Fibroblast of the aortic adventitia (primary cell): Measurements from ENCODE around the gene UGT8. TPM values are rescaled to one million over a fixed set of nuclear protein-coding genes. Genes with fewer than 3 reads are reported as not detected.

Source experiments
- DNase-seq: peaks from one replicate; pipeline ENCODE4 v3.0.0-alpha.2; 2010; ENCODE audit warnings: low read depth
- H3K4me3 ChIP-seq: 2 replicates; pipeline ENCODE4 v1.5.1; 2011; ENCODE audit warnings: low read depth, mild to moderate bottlenecking, control low read depth, low read length, moderate library complexity
- small RNA-seq: library from RNA; depleted of rRNA; stranded (forward); fragments of <200 nt; gene quantifications from one replicate; pipeline ENCODE3, GENCODE V24; 2012
- total RNA-seq: library from RNA; depleted of rRNA; stranded (reverse); fragments of >200 nt; gene quantifications from 2 replicates; pipeline ENCODE4 v1.2.3, GENCODE V29; 2012; ENCODE audit warnings: low replicate concordance
- TF ChIP-seq, protein P1 (sequence below): IDR thresholded peaks from 2 replicates; pipeline ENCODE4 v1.5.1; 2011; ENCODE audit warnings: mild to moderate bottlenecking, low read length, control low read depth, inconsistent platforms; ENCODE audit not compliant: insufficient read depth

The UGT8 gene
- total RNA-seq, 1 donor: 0.27 TPM

DNA sequence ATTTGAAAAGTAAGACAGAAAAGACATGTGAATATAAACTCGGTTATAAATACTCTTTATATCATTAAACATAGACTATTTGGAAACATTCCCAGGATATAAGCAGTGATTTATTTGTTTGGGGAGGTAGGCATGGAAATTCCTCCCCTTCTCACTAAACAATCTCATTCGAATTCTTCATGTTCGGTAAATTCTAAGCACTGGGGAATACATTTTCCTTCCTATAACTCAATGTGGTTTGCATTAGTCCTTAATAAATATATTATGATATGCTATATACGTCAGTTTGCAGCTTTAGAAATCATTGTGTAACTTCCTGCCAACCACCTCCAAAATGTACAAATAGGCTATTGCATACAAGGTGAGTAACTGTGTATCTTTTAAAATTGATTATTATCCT, 99.6 kb downstream of the UGT8 start:
- TF ChIP-seq, protein P1, sequence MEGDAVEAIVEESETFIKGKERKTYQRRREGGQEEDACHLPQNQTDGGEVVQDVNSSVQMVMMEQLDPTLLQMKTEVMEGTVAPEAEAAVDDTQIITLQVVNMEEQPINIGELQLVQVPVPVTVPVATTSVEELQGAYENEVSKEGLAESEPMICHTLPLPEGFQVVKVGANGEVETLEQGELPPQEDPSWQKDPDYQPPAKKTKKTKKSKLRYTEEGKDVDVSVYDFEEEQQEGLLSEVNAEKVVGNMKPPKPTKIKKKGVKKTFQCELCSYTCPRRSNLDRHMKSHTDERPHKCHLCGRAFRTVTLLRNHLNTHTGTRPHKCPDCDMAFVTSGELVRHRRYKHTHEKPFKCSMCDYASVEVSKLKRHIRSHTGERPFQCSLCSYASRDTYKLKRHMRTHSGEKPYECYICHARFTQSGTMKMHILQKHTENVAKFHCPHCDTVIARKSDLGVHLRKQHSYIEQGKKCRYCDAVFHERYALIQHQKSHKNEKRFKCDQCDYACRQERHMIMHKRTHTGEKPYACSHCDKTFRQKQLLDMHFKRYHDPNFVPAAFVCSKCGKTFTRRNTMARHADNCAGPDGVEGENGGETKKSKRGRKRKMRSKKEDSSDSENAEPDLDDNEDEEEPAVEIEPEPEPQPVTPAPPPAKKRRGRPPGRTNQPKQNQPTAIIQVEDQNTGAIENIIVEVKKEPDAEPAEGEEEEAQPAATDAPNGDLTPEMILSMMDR: no peak
- DNase-seq: no peak
- no peak overlapping the region for H3K4me3 ChIP-seq

DNA sequence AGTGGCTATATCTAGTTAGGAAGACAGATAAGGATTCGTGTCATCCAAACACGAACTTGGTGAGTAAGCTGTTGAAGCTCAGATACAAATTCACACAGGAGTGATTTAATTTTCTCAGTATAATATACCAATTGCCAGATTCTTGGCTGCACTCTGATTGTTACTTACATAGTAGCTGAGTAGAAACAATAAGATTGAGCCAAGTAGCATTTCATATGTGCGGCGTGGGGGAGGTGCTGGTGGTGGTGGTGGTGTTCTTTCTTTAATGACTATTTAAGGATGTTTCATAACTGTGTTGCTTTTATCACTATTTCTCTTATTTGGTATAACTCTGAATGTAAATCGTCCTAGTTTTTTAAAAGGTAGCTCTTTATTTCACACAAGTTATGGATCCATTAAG, 102.9 kb downstream of the UGT8 start:
- no peak for DNase-seq
- no peak overlapping the region for H3K4me3 ChIP-seq
- TF ChIP-seq, protein P1: no peak

DNA sequence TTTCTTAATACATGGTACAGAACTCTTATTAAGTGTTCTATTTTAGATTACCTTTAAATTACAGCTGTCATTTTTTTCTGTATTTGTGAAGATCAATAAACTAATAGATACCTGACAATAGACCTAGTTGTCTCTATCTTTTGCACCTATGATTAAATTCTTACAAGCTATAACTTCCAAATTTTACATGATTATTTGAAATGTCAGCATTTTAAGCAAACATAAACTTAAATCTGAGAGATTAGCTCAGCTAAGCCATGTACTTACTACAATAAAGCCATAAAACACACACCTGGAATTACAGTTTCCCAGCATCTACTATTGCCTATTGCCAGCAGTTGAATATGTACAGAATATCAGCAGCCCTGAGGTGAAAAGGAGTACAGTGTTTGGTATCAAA, 118.8 kb downstream of the UGT8 start:
- no peak overlapping the region for H3K4me3 ChIP-seq
- TF ChIP-seq, protein P1: no peak
- DNase-seq: no peak

DNA sequence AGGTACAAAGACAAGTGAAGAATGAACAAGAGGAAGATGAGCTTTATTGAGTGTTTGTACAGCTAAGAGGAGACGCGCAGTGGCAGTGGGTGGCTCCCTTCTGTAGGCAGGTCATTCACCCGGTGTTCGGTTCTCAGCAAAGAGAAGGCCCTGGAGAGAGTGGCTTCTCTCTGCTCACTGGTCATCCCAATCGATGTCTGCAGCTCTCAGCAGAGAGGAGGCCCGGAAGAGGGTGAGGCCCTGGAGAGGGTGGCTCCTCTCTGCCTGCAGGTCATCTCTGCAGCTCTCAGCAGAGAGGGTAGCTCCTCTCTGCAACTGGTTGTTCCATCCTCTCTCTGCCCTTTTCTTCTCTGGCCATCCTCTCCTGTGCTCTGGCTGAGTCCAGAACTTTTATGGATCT, 126.5 kb downstream of the UGT8 start:
- no peak for DNase-seq
- H3K4me3 ChIP-seq: no peak overlapping the region
- TF ChIP-seq, protein P1: no peak

DNA sequence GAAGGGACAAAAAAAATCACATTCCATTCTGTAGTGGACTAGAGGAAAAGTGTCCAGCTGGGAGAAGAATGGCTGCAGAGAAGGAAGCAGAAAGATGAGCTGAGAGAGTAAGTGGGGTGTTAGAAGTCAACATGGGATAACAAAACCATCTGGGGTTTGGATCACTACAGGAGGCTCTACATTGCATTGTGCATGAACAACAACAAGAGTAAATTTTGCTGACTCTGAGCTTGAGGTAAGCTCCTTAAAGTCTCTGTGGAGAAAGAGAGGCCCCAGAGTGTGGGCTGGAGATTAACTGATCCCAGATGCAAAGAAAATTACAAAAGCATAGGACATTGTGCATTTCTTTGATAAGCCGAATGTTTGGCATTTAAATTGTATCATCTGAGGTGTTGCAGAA, 128.9 kb downstream of the UGT8 start:
- DNase-seq: no peak
- TF ChIP-seq, protein P1: no peak
- H3K4me3 ChIP-seq: no peak overlapping the region

Small RNA genes lying within 50 kb of the gene (small RNA-seq; reads per million reads assigned to genes)
- not detected for gene MIR577
